Measurements from ENCODE around the gene KIAA1549. TPM values are rescaled to one million over a fixed set of nuclear protein-coding genes. Genes with fewer than 3 reads are reported as not detected.
A peak's percentile ranks its signal among the peaks of the same experiment; 100 is the strongest.
"Not testable (repeated sequence)": the region's sequence is repeated elsewhere in the genome, so short reads cannot be mapped to it uniquely, and the experiment has no call there.

KIAA1549 gene
- total RNA-seq = 10 to 100 TPM in 6 of 8 experiments, 1 to 10 TPM in 2; 1.3 to 31.2 (median 12.3) TPM

DNA sequence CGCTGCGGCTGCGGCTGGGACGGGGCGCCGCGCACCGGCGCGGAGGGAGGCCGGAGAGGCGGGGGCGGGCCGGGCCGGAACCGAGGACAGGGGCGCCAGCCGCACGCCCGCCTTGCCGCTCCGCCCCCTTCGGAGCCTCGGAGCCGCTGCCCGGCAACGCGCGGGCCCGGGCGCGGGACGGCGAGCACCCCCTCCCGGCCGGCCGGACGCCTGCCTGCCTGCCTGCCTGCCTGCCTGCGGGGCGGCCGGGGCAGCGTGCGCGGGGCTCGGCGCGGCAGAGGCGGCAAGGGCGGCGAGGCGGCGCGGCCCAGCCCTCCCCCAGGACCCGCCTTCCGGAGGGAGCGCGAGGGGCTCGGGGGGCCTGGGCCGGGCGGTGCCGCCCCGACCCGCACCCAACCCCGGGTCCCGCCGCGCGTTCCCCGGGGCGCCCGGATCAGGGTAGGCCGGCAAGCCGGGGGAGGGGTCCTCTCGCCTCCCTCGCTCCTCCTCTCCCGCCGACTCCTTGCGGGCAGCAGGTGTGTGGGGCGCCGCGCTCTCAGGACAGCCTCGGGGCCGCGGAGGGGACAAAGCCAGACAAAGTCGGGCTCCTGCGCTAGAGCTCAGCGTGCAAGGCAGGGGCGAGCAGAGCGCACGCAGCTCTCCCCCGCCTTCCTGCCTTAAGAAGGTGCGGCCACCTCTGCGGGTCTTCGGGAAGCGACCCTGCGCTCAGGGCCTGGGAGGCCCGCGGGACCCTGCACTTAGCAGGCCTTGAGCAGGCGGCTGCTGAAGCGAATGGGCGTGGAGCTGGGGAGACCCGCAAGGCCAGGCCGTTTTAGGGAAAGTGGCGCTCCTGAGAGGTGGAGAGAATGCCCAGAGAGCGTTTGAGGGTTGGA lies at the start of gene KIAA1549:
KIAA1549 (minus strand) TSS at position 58 of the 872 bp plus-strand sequence. CDS start 120 bp downstream, outside the sequence.
- in situ Hi-C loops (cut with MboI; ENCODE audit: low pct_unique_long_range_greater_than_20kb in 2 of 9, low sequenced_read_pairs in 9 of 9, unreplicated experiment in 9 of 9) = no loop called here
- WGBS, 10 experiments = 2 to 40% (median 12%) methylated on average over 1 to 12 of the region's 105 CpGs; no CpG with 5 or more reads in 6 of the 10 experiments
- ATAC-seq (replicated peaks in 6 of 8) = peak; percentile 84 to 92 (median 88)
- H3K27ac ChIP-seq = peak within 1 kb of the TSS; percentile 81 to 87
- H3K4me1 ChIP-seq (replicated peaks in 1 of 2) = peaks cover 9 to 13% of the 10 kb centered on the region in 2 donors
- peak within 1 kb of the TSS; percentile 56 to 83 (median 71) for H3K4me3 ChIP-seq

DNA sequence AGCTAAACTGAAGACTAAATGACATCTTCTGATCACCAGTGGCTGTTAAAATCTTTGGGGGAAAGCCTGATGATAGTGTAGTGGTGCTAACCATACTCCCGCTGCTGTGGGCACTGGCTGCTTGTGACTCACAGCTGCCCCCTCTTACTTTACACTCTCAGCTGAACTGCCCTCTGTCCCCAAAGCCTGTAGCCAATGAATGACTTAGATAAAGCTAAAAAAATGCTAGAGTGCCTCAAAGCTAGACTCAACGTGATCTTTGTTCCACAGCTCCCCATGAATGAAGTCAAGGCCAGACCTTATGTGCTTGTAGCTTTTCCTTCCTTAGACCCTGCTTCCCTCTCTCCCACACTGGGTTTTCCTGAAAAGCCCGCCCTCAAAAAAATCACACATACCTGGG lies 48.2 kb upstream of the KIAA1549 start:
- WGBS, 10 experiments = 67 to 100% (median 90%) methylated on average over 1 to 3 of the region's 3 CpGs; no CpG with 5 or more reads in 4 of the 10 experiments
- in situ Hi-C loops (cut with MboI; ENCODE audit: low pct_unique_long_range_greater_than_20kb in 2 of 9, low sequenced_read_pairs in 9 of 9, unreplicated experiment in 9 of 9) = no loop called here

DNA sequence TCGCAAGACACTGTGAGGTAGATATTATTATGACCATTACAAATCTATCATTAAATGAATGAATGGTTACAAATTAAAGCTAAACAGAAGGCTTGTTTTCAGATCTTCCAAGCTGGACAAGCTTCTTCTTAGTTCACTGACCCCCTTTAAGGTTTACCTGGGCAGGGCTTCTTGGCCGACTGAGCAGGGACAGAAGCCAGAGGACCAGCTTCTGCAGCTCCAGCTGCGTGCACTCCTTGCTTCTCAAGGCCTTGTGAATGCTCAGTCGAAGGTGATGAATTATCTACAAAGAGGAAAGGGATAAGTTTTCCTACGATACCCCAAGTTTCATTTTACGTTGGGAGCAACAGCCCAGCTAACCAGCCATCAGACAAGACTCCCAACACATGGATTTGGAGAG lies 45.4 kb upstream of the KIAA1549 start:
- H3K4me3 ChIP-seq = no peak overlapping the region
- ATAC-seq (replicated peaks in 6 of 8) = no peak
- WGBS, 10 experiments = 78 to 100% (median 90%) methylated on average over 1 to 6 of the region's 6 CpGs; no CpG with 5 or more reads in 1 of the 10 experiments
- H3K27ac ChIP-seq = no peak overlapping the region
- in situ Hi-C loops (cut with MboI; ENCODE audit: low pct_unique_long_range_greater_than_20kb in 2 of 9, low sequenced_read_pairs in 9 of 9, unreplicated experiment in 9 of 9) = no loop called here
- H3K4me1 ChIP-seq (replicated peaks in 1 of 2) = no peaks in the 10 kb centered on the region

More for the DNA sequence above, 48.2 kb upstream of the KIAA1549 start:
- no peak for ATAC-seq (replicated peaks in 6 of 8)
- Histone ChIP-seq H3K4me3 (no peak overlapping the region), H3K4me1 (replicated peaks in 1 of 2) (no peaks in the 10 kb centered on the region), H3K27ac (no peak overlapping the region)

DNA sequence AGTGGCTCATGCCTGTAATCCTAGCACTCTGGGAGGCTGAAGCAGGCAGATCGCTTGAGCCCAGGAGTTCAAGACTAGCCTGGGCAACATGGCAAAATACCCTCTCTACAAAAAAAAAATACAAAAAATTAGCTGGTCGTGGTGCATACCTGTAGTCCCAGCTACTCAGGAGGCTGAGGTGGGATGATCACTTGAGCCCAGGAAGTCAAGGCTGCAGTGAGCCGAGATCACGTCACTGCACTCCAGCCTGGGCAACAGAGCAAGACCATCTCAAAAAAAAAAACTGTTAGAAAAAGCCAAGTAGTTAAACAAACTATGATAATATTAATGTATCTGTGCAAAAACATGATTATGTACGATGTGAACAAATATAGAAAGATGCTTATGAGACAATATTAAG lies 44.7 kb upstream of the KIAA1549 start:
- H3K4me3 ChIP-seq; in situ Hi-C loops (cut with MboI; ENCODE audit: low pct_unique_long_range_greater_than_20kb in 2 of 9, low sequenced_read_pairs in 9 of 9, unreplicated experiment in 9 of 9); H3K27ac ChIP-seq; H3K4me1 ChIP-seq (replicated peaks in 1 of 2); ATAC-seq (replicated peaks in 6 of 8): not testable (repeated sequence)
- 75 to 97% (median 90%) methylated on average over 1 to 4 of the region's 5 CpGs; no CpG with 5 or more reads in 1 of the 10 experiments for WGBS, 10 experiments

DNA sequence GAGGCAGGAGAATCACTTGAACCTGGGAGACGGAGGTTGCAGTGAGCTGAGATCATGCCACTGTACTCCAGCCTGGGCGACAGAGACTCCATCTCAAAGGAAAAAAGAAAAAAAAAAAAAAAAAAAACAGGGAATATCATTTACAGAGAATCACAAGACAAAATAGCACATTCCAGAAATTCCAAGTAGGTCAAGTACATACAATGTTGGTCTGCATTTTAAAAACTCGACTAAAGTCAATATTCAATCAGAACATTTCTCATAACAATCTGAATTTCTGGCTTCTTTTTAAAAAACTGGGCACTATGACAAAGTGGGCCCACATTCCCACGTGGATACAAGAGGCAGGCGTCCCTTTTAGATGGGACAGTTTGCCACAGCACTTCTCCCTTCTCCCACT lies 41.9 kb upstream of the KIAA1549 start:
- ATAC-seq (replicated peaks in 6 of 8) = no peak
- Histone ChIP-seq H3K27ac (no peak overlapping the region), H3K4me3 (no peak overlapping the region), H3K4me1 (replicated peaks in 1 of 2) (no peaks in the 10 kb centered on the region)
- in situ Hi-C loops (cut with MboI; ENCODE audit: low pct_unique_long_range_greater_than_20kb in 2 of 9, low sequenced_read_pairs in 9 of 9, unreplicated experiment in 9 of 9) = no loop called here
- 57 to 100% (median 82%) methylated on average over 1 to 5 of the region's 5 CpGs; no CpG with 5 or more reads in 2 of the 10 experiments for WGBS, 10 experiments

DNA sequence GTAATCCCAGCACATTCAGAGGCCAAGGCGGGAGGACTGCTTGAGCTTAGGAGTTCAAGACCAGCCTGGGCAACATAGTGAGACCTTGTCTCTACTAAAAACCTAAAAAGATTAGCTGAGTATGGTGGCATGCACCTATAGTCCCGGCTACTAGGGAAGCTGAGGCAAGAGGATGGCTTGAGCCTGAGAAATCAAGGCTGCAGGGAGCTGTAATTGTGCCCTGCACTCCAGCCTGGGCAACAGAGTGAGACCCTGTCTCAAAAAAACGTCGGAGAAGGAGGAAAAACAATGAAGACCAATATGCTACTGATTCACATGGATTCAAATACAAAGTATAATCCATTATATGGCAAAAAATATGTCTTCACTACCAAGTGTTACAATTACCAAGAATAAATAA lies 41.1 kb upstream of the KIAA1549 start:
- in situ Hi-C loops (cut with MboI; ENCODE audit: low pct_unique_long_range_greater_than_20kb in 2 of 9, low sequenced_read_pairs in 9 of 9, unreplicated experiment in 9 of 9) = no loop called here
- no peak overlapping the region for H3K4me3 ChIP-seq
- 47 to 93% (median 74%) methylated on average over 3 to 4 of the region's 4 CpGs; no CpG with 5 or more reads in 1 of the 10 experiments for WGBS, 10 experiments
- no peak overlapping the region for H3K27ac ChIP-seq
- ATAC-seq (replicated peaks in 6 of 8) = no peak
- H3K4me1 ChIP-seq (replicated peaks in 1 of 2) = no peaks in the 10 kb centered on the region

DNA sequence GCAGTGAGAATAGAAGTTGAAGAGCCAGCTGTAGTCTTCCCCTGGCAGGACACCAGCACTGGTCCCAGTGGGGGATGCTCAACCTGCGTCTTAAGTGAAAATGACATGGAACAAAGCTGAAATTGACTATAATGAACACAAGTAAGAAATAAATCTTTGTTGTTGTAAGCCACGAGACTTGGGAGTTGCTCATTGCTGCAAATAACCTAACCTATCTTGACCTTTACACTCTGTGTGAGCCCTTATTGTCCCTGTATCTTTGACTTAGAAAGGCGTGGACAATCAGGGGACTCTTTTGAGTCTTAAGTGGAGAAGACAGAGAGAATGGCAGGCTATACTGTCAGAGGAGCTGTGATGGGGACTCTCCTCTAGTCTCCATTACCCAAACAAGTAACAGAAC lies 37.7 kb upstream of the KIAA1549 start:
- 20 to 100% (median 81%) methylated on average over 1 to 3 of the region's 3 CpGs for WGBS, 10 experiments
- no peak overlapping the region for H3K4me3 ChIP-seq
- ATAC-seq (replicated peaks in 6 of 8) = no peak
- H3K4me1 ChIP-seq (replicated peaks in 1 of 2) = no peaks in the 10 kb centered on the region
- no peak overlapping the region for H3K27ac ChIP-seq
- in situ Hi-C loops (cut with MboI; ENCODE audit: low pct_unique_long_range_greater_than_20kb in 2 of 9, low sequenced_read_pairs in 9 of 9, unreplicated experiment in 9 of 9) = no loop called here

DNA sequence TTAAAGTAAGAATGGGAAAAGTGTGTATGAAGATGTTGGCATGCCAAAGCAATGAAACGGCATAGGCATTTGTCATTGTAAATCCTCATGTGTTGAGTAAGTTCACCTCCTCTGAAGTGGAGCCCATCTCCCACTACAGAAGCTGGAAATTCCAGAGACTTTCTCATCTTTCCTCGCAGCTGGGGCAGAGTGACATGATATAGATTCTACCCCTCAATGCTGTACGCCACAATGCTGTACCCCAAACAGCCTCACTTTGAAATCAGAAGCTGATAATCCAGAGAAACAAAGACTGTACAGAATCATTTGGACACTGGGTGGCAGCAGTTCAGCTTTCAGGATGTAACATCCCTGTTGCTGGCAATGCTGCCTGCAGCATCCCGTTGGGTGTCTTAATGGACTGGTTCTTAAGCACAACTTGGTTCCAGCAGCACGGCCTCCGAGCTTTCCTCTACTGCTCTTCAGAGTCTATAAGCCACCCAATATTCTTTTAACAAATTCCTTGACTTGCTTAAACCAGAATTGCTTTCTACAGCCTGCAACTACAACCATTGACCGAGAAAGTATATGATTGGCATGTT lies 35.8 kb upstream of the KIAA1549 start:
- Histone ChIP-seq H3K4me3 (no peak overlapping the region), H3K27ac (no peak overlapping the region), H3K4me1 (replicated peaks in 1 of 2) (no peaks in the 10 kb centered on the region)
- in situ Hi-C loops (cut with MboI; ENCODE audit: low pct_unique_long_range_greater_than_20kb in 2 of 9, low sequenced_read_pairs in 9 of 9, unreplicated experiment in 9 of 9) = no loop called here
- ATAC-seq (replicated peaks in 6 of 8) = peak; percentile 60 to 99 (median 84)
- 11 to 93% (median 51%) methylated on average over 2 to 7 of the region's 7 CpGs for WGBS, 10 experiments

DNA sequence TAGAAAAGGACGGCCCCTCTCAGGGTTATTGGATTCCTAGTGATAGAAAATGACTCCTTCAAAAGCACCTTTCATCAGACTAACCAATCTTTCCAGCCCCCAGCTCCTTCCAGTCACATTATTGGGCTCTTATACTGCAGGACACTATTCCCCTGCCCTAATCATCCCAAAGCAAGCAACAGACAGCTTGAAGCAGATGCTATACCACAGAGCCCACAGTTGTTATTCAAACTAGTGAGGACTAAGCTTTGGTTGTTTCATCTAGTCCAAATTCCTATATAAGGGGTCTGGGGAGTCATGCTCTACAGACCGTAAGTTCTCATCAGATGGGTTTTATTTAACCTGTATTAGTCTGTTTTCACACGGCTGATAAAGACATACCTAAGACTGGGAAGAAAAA lies 30.2 kb upstream of the KIAA1549 start:
- in situ Hi-C loops (cut with MboI; ENCODE audit: low pct_unique_long_range_greater_than_20kb in 2 of 9, low sequenced_read_pairs in 9 of 9, unreplicated experiment in 9 of 9) = no loop called here
- Histone ChIP-seq H3K27ac (no peak overlapping the region), H3K4me1 (replicated peaks in 1 of 2) (no peaks in the 10 kb centered on the region), H3K4me3 (no peak overlapping the region)
- 47 to 100% (median 96%) methylated on average over 1 to 3 of the region's 3 CpGs for WGBS, 10 experiments
- no peak for ATAC-seq (replicated peaks in 6 of 8)

DNA sequence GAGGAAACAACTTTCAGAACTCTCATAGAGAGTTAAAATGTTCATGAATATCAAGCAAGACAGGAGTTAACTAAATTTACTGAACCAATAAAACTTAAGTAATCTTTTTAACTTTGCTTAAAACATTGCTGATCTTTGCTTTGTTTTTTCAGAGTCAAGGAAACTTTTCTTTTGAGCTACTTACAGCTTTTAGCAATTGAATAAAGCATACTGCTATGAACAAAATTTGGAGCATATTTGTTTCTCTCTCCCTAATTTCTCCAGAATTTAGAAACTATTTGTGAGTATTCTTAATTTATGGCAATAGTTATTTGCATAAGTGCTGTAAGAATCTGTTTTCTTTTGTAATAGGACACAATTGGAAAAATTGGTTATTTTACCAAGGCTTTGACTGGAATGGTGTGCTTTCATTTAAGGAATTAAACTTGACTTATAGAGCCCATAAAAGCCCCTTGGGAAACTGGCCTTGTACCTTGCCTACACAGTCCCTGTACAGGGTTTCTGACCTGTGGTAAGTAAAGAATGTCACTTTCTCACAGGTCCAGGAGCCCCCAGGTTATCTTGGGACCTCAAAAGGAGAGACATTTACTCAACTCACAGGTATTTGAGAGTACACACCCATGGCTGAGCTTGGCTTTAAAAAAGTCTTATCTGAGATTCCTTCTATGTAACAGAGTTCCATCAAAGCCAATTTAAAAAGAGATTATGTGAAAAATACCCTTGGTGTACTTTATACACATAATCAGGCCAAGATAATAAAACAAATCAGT lies 23.3 kb upstream of the KIAA1549 start:
- H3K27ac ChIP-seq = no peak overlapping the region
- no peak for ATAC-seq (replicated peaks in 6 of 8)
- H3K4me1 ChIP-seq (replicated peaks in 1 of 2) = no peaks in the 10 kb centered on the region
- in situ Hi-C loops (cut with MboI; ENCODE audit: low pct_unique_long_range_greater_than_20kb in 2 of 9, low sequenced_read_pairs in 9 of 9, unreplicated experiment in 9 of 9) = no loop called here
- H3K4me3 ChIP-seq = no peak overlapping the region

DNA sequence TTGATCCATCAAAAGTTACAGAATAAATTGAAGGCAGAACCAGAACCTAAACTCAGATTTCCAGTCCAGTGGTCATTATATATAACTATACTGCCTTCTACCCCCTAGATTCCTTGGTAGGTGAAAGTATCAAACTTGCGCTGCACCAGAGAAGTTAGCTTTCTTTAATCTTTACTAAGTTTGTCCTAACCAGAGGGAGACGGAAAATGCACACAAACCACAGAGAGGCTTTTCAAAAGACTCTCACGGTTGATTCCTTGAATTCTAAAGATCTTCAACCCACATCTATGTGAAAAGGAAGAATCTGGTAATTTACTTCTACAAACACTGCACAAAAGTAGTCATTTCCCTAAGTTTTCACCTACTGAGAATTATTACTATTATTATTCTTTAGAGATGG lies 18.2 kb upstream of the KIAA1549 start:
- H3K4me1 ChIP-seq (replicated peaks in 1 of 2) = no peaks in the 10 kb centered on the region
- no peak overlapping the region for H3K27ac ChIP-seq
- no peak for ATAC-seq (replicated peaks in 6 of 8)
- WGBS, 10 experiments = 40 to 100% (median 88%) methylated on average over 1 to 3 of the region's 3 CpGs; no CpG with 5 or more reads in 2 of the 10 experiments
- in situ Hi-C loops (cut with MboI; ENCODE audit: low pct_unique_long_range_greater_than_20kb in 2 of 9, low sequenced_read_pairs in 9 of 9, unreplicated experiment in 9 of 9) = no loop called here
- no peak overlapping the region for H3K4me3 ChIP-seq

DNA sequence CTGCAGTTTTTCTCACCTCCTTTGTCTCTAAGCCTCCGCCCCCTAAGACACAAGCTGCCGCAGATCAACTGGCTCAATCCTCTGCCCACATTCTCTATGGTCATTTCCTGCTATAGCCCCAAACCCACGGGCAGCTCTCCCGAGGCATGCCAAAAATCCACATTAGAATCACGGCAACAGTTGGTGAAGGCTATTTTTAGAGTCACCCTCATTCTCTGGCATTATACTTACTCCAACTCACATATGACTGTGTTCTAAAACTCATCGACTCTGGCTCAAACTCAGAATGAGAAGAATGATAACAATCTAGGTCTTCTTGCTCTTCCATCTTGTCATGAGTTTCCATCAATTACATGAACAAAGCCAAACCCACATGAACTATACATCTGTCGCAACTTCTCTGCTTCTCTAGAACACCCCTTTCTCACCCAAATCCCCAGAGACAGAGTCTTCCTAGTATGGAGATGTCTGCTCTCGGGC lies 10.9 kb upstream of the KIAA1549 start:
- no peak for ATAC-seq (replicated peaks in 6 of 8)
- no peaks in the 10 kb centered on the region for H3K4me1 ChIP-seq (replicated peaks in 1 of 2)
- H3K4me3 ChIP-seq = no peak overlapping the region
- in situ Hi-C loops (cut with MboI; ENCODE audit: low pct_unique_long_range_greater_than_20kb in 2 of 9, low sequenced_read_pairs in 9 of 9, unreplicated experiment in 9 of 9) = no loop called here
- 12 to 97% (median 87%) methylated on average over 5 to 8 of the region's 8 CpGs; no CpG with 5 or more reads in 2 of the 10 experiments for WGBS, 10 experiments
- no peak overlapping the region for H3K27ac ChIP-seq

DNA sequence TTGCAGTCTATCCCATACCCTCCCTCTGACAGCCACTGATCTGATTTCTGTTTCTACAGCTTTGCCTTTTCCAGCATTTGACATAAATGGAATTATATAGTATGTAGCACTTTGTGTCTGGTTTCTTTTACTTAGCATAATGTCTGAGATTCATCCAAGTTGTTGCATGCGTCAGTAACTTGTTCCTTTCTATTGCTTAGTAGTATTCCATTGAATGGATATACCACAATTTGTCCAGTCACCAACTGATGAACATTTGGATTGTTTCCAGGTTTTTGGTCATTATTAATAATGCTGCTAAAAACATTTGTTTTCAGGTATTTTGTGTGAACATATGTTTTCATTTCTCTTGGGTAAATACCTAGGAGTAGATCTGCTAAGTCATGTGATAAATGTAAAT lies 6.5 kb upstream of the KIAA1549 start:
- 86 to 100% (median 100%) methylated on average over 1 of the region's 1 CpG; no CpG with 5 or more reads in 3 of the 10 experiments for WGBS, 10 experiments
- no peak overlapping the region for H3K27ac ChIP-seq
- no peak for ATAC-seq (replicated peaks in 6 of 8)
- peaks cover 0 to under 1% of the 10 kb centered on the region in 2 donors for H3K4me1 ChIP-seq (replicated peaks in 1 of 2)
- no peak overlapping the region for H3K4me3 ChIP-seq
- in situ Hi-C loops (cut with MboI; ENCODE audit: low pct_unique_long_range_greater_than_20kb in 2 of 9, low sequenced_read_pairs in 9 of 9, unreplicated experiment in 9 of 9) = no loop called here

Data from motor neuron (in vitro differentiated cells).